OCI-LY3 (cell line): ENCODE results near the gene NOSIP.

Experiments used
- H2AFZ ChIP-seq: fragments of 200-600, 300-600 bp; shearing (Covaris generic); 2 replicates; pipeline ENCODE4 v1.6.0; 2014; ENCODE audit warnings: antibody characterized with exemption, low read depth, low read length
- H3K27ac ChIP-seq: fragments of 200-600, 300-600 bp; sonication (generic); 2 replicates; pipeline ENCODE4 v1.5.1; 2014; ENCODE audit warnings: mild to moderate bottlenecking, low read length, moderate library complexity, mixed read lengths
- H3K27me3 ChIP-seq: fragments of 200-600, 300-600 bp; sonication (generic); 2 replicates; pipeline ENCODE4 v1.6.1; 2014; ENCODE audit warnings: low read depth, low read length, mixed read lengths
- H3K36me3 ChIP-seq: fragments of 200-600, 300-600 bp; sonication (generic); replicated peaks from 2 replicates; pipeline ENCODE3; 2014; ENCODE audit warnings: low read depth, low read length, mixed read lengths
- H3K4me1 ChIP-seq: fragments of 300-600, 200-600 bp; sonication (generic); 2 replicates; pipeline ENCODE4 v1.6.1; 2014; ENCODE audit warnings: low read length, mixed read lengths
- H3K4me2 ChIP-seq: fragments of 200-600, 300-600 bp; sonication (generic); 2 replicates; pipeline ENCODE4 v1.6.1; 2014; ENCODE audit warnings: low read length, mixed read lengths
- H3K4me3 ChIP-seq: fragments of 300-600, 200-600 bp; sonication (generic); 2 replicates; pipeline ENCODE4 v1.5.1; 2014; ENCODE audit warnings: antibody characterized with exemption, mild to moderate bottlenecking, low read length, moderate library complexity
- H3K79me2 ChIP-seq: fragments of 300-600, 200-600 bp; shearing (Covaris generic); 2 replicates; pipeline ENCODE4 v1.6.1; 2014; ENCODE audit warnings: mild to moderate bottlenecking, low read length, mixed read lengths
- H3K9ac ChIP-seq: fragments of 300-600, 200-600 bp; shearing (Covaris generic); 2 replicates; pipeline ENCODE4 v1.6.0; 2014; ENCODE audit warnings: mild to moderate bottlenecking, low read length, moderate library complexity
- H3K9me3 ChIP-seq: fragments of 200-600, 300-600 bp; shearing (Covaris generic); 2 replicates; pipeline ENCODE4 v1.6.1; 2014; ENCODE audit warnings: low read length, mixed read lengths; ENCODE audit not compliant: insufficient read depth
- H4K20me1 ChIP-seq: fragments of 200-600, 300-600 bp; sonication (generic); 2 replicates; pipeline ENCODE4 v1.6.1; 2016; ENCODE audit warnings: low read length, mixed read lengths; ENCODE audit not compliant: insufficient read depth
- CTCF ChIP-seq: fragments of 200-600, 300-600 bp; sonication (generic); IDR thresholded peaks from 2 replicates; pipeline ENCODE4 v1.5.1; 2014; ENCODE audit warnings: antibody characterized with exemption, low read length, low read depth
- EZH2phosphoT487 ChIP-seq: fragments of 200-600 bp; shearing (Covaris generic); IDR thresholded peaks from 2 replicates; pipeline ENCODE4 v1.6.1; 2018; ENCODE audit warnings: antibody characterized with exemption, mixed run types, low read depth

NOSIP gene

GRCh38 chr19:49513746-49514118 is 66.6 kb downstream of the NOSIP start:
- H4K20me1 ChIP-seq = no peaks in the 10 kb centered on the region
- peak overlapping the region; percentile 77 for H3K9ac ChIP-seq
- H3K36me3 ChIP-seq = no peaks in the 10 kb centered on the region
- H3K4me1 ChIP-seq = peaks cover 9% of the 10 kb centered on the region
- no peak overlapping the region; the same call in 1 of the 2 replicates for H2AFZ ChIP-seq
- TF ChIP-seq EZH2phosphoT487 (no peak), CTCF (no peak)
- no peaks in the 10 kb centered on the region for H3K9me3 ChIP-seq
- H3K4me3 ChIP-seq = peak overlapping the region; percentile 83
- H3K27me3 ChIP-seq = no peaks in the 10 kb centered on the region
- H3K4me2 ChIP-seq = peak overlapping the region; percentile 83
- H3K79me2 ChIP-seq = no peaks in the 10 kb centered on the region
- H3K27ac ChIP-seq = no peak overlapping the region

GRCh38 chr19:49512970-49513745 is 67.2 kb downstream of the NOSIP start:
- H3K4me2 ChIP-seq = peak overlapping the region; percentile 83
- H3K4me1 ChIP-seq = peaks cover 9% of the 10 kb centered on the region
- peak overlapping the region; percentile 91 for H2AFZ ChIP-seq
- H3K79me2 ChIP-seq = no peaks in the 10 kb centered on the region
- peak overlapping the region; percentile 77 for H3K9ac ChIP-seq
- H3K4me3 ChIP-seq = peak overlapping the region; percentile 83
- H3K9me3 ChIP-seq = no peaks in the 10 kb centered on the region
- H4K20me1 ChIP-seq = no peaks in the 10 kb centered on the region
- H3K27me3 ChIP-seq = no peaks in the 10 kb centered on the region
- H3K36me3 ChIP-seq = no peaks in the 10 kb centered on the region
- no peak for TF ChIP-seq EZH2phosphoT487
- TF ChIP-seq CTCF = no peak
- no peak overlapping the region for H3K27ac ChIP-seq

- no peak overlapping the region for H3K9ac ChIP-seq
- no peak overlapping the region for H3K4me3 ChIP-seq
- H3K4me1 ChIP-seq = peaks cover 7% of the 10 kb centered on the region
- no peaks in the 10 kb centered on the region for H3K9me3 ChIP-seq
- H4K20me1 ChIP-seq = no peaks in the 10 kb centered on the region
- H3K4me2 ChIP-seq = no peak overlapping the region
- no peak overlapping the region for H2AFZ ChIP-seq
- H3K27me3 ChIP-seq = no peaks in the 10 kb centered on the region
- no peak overlapping the region for H3K27ac ChIP-seq
- no peak for TF ChIP-seq CTCF
- no peak for TF ChIP-seq EZH2phosphoT487
- no peaks in the 10 kb centered on the region for H3K36me3 ChIP-seq
- no peaks in the 10 kb centered on the region for H3K79me2 ChIP-seq
Measured at GRCh38 chr19:49507803-49508494, 72.4 kb downstream of the NOSIP start.

GRCh38 chr19:49506575-49507105 is 73.7 kb downstream of the NOSIP start:
- no peaks in the 10 kb centered on the region for H3K36me3 ChIP-seq
- peak overlapping the region; percentile 32 for H3K4me2 ChIP-seq
- H3K27ac ChIP-seq = no peak overlapping the region
- H3K79me2 ChIP-seq = no peaks in the 10 kb centered on the region
- no peak for TF ChIP-seq EZH2phosphoT487
- peak; percentile 96 for TF ChIP-seq CTCF
- no peaks in the 10 kb centered on the region for H3K27me3 ChIP-seq
- H3K4me1 ChIP-seq = peaks cover 2% of the 10 kb centered on the region; the same call in 1 of the 2 replicates
- H3K4me3 ChIP-seq = no peak overlapping the region
- no peak overlapping the region for H3K9ac ChIP-seq
- H4K20me1 ChIP-seq = no peaks in the 10 kb centered on the region
- H2AFZ ChIP-seq = peak overlapping the region; percentile 12
- no peaks in the 10 kb centered on the region for H3K9me3 ChIP-seq
